HG03097 (cell line): ENCODE measurements around the gene PCDH17.

Experiments
- ATAC-seq: cut with Tn5 transposase; IDR thresholded peaks from one replicate; pipeline ENCODE4 v1.9.1; 2021; ENCODE audit not compliant: unreplicated experiment, low FRiP score

PCDH17 gene, protein sequence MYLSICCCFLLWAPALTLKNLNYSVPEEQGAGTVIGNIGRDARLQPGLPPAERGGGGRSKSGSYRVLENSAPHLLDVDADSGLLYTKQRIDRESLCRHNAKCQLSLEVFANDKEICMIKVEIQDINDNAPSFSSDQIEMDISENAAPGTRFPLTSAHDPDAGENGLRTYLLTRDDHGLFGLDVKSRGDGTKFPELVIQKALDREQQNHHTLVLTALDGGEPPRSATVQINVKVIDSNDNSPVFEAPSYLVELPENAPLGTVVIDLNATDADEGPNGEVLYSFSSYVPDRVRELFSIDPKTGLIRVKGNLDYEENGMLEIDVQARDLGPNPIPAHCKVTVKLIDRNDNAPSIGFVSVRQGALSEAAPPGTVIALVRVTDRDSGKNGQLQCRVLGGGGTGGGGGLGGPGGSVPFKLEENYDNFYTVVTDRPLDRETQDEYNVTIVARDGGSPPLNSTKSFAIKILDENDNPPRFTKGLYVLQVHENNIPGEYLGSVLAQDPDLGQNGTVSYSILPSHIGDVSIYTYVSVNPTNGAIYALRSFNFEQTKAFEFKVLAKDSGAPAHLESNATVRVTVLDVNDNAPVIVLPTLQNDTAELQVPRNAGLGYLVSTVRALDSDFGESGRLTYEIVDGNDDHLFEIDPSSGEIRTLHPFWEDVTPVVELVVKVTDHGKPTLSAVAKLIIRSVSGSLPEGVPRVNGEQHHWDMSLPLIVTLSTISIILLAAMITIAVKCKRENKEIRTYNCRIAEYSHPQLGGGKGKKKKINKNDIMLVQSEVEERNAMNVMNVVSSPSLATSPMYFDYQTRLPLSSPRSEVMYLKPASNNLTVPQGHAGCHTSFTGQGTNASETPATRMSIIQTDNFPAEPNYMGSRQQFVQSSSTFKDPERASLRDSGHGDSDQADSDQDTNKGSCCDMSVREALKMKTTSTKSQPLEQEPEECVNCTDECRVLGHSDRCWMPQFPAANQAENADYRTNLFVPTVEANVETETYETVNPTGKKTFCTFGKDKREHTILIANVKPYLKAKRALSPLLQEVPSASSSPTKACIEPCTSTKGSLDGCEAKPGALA (N-terminal part only)

DNA sequence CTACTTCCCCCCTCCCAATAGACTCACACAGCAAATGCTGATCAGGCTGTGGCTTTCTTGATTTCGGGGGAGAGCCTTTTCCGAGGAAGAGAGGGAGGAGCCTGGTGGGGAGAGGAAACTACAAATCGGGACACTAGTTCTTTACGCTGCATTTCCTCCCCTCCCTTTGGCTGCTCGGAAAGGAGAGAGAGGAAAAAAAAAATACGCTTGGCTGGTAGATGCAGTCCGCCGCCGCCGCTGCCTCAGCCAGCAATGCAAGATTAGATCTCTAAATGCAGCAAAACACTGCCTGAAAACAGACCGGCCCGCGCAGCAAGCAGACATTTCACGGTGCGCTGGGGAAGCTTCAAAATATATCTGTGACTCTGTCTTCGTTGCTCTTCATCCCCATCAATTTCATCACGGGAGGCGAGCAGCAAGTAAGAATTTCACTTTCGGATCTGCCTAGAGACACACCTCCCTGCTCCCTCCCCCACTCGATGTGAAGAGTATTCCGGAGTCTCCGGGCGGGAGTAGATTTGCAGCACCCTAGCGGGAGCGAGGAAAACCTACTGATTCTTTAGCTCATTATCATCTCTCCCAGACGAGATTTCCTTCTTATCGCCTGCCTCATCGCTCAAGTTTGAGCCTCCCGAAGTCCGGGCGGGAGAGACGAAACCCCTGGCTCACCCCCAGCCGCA is at the start of gene PCDH17:
TSS of gene PCDH17 (plus strand) at position 149 of the 680 bp plus-strand sequence. CDS start 803 bp downstream, outside the sequence.
- no peak for ATAC-seq

DNA sequence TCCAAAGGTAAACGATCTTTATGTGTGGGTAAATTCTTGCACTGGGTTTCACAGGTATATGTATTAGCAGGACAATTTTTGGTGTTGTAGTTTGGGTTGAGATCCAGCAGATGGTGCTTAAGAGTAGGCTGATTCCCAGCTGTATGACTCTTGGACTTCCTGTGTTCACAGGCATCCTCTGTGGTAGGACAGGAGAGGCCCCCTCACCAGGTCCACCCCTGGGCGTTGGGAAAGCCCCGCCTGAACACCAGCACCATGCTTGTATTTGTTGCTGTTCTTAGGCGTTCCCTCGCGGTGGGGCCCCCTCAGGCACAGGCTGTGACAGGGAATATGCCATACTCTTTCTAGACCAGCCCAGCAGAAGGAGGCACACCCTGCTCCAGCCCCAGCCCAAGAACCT is 49.5 kb upstream of the PCDH17 start:
- no peak for ATAC-seq

DNA sequence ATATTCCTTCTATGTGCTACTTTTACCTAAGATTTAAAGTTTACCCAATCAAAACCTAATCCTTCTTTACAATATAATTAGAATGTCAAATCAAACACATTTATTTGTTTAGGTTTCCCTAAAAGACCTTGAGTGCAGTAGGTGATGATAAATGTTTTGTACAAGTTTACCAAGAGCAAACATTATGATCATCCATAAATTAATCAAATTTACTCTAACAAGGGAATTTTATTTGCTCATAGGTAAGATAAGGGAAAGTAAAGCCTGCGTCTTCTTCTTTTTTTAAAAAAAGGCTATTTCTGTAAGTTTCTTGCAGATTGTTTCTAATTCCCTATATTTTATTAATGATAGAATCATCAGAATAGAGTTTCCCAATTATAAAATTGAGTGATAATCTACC is 48.0 kb upstream of the PCDH17 start:
- ATAC-seq = no peak

DNA sequence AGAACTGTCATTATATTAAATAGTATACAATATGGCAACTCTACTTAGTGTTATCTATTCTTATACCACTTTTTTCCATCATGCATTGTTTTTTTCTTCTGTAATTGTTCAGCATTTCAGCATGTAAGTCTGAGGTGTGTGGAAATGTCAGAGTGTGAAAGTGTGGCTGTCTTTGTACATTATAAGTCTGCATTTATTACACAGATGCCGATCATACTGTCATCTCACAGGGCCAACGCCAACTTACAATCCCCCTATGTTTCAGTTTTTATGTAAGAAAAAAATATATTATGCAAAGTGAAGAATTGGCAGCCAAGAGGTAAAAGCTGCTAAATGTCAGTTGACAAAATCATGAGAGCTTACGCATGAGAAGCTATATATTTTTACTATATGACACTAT is 42.9 kb upstream of the PCDH17 start:
- ATAC-seq = no peak

DNA sequence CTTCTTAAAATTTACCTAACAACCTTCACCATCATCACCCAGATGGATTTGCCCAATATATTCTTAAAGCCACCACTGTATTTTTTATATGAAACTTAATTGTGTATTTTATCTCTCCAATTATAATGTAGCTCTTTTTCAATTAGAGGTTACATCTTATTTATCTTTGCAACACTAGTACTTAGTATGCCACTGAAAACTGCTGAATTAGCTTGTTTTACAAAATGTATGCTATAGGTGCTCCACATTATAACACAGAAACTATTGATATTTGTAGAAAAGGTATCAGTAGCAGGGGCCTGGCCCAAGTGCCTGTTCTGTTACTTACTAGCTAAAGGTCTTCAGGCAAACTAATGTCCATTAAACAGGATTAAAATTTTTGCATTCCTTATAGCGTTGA is 35.8 kb upstream of the PCDH17 start:
- no peak for ATAC-seq

DNA sequence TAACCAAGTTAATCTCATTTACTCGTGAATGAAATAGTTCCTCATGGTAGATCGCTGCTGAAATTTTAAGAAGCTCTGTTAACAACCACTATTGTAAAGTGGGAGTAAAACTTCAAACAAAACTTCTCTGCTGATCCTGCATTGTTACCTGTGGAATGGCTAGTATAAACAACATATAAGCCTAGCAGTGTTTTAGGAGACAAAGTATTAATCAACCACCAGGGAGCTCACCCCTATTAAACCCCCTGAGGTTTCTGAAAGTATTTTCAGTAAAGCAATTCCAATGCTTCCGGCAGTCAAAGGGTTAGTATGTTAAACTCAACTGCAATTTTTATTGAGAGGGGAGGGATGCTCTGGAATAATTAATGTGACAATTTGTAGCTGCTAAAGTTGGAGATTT is 30.0 kb upstream of the PCDH17 start:
- no peak for ATAC-seq

DNA sequence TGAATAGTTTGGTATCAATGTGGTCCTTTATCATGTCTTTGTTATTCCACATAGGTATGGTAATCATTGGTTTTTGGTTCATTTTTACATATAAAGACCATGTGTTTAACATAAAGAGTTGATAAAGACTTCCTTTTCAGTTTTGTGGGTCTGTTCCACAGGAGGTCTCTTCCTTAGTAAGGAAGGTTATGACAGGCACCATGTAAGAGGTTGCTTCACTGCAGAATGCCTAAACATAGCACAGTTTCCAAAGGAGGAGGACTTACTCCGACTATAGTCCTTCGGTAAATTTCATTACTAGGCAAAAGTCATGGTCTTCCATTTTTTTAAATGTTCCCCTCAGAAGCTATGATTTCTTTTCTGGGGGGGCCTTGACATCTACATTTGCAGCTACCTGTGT is 27.1 kb upstream of the PCDH17 start:
- ATAC-seq = no peak

DNA sequence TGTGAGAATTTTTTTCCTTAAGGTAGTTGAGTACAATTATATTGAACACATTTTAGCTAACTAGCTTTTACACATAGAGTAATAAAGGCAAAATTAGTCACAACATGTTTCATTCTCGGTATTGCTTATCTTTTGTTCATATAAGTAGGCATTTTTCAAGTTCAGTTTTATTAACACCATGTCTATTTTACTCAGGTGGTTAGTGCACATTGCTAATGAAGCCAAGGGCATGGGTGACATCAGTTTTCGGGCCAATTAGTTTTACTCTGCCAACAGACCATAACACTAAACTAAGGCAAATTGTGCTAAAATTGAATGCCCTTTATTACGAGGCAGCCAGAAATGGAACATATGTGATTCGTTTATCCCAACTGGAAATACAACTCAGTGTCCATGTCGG is 19.6 kb upstream of the PCDH17 start:
- ATAC-seq = no peak

DNA sequence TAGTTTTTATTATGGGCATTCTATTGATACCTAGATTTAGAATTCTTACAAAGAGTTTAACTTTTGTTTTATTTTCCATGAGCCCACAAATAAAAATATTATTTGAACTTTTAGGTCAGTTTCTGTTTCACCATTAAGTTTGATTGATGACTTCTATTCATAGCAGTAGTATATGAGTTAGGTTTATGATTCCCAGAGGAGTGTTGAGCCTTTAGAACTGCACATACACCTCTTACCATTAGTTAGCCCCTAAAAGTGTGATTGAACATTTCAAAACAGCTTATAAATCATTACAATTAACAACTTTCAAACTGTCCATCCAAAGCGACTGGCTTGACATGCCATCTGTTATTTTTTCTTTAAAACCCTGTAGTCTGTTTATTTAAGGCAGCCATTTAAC is 19.0 kb upstream of the PCDH17 start:
- ATAC-seq = no peak

DNA sequence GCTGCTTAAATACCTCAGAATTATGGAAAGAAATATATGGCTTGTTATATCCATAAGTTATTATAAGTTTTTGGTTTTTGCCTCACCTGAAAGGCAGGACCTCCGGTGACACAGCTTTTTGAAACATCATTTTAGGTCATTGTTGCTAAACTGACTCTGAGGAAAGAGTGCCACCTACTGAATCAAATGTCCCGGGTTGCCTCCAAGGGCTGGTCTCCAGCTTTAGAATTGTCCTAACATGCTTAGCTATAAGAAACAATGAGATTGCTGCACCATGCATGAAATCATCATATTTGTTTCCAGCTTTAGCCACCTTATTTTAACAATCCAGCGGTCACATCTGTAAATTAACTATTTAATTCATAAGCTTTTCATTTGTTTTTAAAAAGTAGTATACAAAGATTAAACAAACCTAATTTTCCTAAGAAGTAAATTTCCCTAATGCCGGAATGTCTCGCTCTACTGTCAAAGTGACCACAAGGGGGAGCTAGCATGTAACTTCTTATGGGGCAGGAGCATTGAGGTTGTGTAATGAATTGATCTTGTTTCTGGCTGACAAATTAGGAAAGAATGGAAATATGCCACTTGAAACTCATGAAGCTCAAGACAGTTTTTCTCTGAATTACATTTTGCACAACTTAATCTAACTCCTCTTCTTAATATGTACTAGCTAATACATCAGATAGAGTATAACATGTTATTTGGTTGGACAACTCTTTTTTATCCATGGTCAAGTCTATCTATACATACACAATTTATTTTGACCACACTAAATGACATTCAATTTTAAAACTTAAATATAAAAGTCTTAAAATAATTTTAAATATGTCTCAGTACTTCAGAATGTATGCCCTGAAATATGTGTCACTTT is 6.7 kb upstream of the PCDH17 start:
- no peak for ATAC-seq

DNA sequence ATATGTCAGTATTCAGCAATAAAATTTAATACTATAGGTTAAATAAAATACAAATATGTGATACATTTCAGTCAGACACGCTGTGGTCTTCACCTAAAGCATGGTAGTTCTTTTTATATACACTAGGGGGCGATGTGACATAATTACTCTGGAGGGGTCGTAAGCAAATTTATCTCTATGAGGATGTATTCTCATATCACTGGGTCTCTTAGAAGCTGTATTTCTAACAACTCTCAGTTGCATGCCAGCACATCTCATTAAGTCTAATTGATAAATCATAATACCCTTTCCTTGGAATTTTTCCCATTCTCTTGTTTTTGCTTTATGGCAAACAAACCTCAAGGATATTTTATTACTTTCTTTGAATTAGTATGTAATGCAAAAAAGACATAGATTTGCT is 3.9 kb upstream of the PCDH17 start:
- ATAC-seq = no peak

DNA sequence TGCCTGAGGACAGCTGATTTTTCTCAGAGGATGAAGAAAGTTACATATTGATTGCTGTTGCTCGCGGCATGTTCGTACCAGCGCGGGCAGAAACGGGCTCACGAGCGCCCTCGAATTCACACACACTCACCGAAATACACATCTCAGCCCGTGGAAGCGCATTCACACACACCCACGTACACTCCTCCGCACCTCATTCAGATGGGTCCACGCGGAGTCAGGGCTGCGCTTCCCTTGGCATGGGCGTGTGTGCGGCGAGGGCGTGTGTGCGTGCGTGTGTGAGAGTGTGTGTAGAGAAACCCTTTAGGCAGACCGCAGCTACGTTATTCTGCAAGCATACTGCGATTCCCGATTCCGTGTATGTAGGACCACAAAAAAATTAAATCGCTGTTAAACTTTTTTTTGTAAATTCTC is 2.1 kb upstream of the PCDH17 start:
- no peak for ATAC-seq

DNA sequence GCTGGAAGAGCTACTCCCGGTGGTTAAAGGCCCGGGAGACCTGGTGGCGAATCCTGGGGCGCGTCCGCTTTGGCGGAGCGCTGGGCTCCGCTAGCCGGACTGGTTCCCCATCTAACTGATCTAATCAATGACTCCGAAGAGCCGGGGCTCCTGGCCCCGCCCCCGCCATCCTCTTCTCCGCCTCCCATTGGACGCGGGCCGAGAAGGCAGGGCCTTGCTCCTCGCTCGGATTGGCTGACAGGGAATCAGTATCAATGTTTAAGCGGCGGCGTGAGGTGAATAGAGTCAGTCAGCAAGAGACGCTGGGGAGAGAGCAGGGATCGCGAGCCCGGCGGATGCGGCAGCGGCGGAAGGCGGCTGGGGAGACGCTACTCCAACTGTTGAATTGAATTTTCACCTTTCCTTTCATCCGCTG is 1.7 kb upstream of the PCDH17 start:
- no peak for ATAC-seq

DNA sequence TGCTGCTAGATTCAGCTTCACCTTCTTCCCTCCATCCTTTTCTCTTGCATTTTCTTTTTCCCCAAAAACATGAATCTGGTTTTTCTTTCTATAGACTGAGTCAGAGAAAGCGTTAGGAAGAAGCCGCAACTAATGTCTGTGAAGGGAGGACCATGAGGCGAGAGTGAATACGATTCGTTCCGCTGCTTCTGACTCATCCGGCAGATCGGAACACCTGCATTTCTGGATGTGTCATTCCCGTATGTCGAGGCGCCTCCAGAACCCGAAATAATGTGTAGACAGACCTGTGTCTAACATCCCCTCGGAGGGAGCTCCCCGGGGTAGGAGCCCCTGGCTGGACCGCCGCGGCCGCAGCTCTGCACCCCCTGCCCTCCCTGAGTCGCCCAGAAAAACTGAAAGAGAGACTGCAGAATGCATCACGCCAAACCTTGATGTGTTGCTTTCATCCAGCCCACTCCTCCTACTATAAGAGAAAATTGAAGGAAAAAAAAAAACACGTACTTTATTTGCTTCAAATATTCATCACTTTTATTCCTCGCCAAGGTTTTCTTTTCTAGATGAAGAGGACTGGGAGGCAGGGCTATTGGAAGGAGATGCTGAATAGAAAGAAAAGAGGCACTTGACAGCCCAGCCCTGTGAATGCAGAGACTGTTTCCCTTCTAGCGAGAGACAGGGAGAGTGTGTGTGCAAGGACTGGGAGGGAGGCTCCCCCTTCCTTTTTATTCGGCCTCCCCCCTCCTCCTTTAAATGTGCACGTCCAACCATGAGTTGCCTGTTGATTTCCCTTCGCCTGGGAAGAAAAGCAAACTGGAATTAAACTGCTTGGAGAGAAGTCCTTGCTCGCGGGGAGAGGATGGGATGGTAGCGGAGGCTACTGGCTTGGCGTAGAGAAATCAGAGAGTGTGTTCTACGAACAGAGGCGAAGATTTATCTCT is 616 bp upstream of the PCDH17 start:
- ATAC-seq = no peak

DNA sequence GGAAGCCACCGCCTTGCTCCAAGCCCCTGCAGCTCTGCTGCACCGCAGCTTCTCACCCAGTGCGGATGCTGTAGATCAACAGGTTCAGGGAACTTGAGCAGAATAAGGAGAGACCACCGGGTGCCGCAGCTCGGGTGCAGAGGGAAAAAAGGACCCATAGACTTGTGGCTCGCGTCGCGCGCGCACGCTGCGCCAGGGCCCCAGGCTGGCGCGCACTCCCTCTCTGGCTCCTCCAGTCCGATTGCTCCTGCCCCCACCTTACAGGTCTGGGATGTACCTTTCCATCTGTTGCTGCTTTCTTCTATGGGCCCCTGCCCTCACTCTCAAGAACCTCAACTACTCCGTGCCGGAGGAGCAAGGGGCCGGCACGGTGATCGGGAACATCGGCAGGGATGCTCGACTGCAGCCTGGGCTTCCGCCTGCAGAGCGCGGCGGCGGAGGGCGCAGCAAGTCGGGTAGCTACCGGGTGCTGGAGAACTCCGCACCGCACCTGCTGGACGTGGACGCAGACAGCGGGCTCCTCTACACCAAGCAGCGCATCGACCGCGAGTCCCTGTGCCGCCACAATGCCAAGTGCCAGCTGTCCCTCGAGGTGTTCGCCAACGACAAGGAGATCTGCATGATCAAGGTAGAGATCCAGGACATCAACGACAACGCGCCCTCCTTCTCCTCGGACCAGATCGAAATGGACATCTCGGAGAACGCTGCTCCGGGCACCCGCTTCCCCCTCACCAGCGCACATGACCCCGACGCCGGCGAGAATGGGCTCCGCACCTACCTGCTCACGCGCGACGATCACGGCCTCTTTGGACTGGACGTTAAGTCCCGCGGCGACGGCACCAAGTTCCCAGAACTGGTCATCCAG is 964 bp downstream of the PCDH17 start:
- no peak for ATAC-seq

DNA sequence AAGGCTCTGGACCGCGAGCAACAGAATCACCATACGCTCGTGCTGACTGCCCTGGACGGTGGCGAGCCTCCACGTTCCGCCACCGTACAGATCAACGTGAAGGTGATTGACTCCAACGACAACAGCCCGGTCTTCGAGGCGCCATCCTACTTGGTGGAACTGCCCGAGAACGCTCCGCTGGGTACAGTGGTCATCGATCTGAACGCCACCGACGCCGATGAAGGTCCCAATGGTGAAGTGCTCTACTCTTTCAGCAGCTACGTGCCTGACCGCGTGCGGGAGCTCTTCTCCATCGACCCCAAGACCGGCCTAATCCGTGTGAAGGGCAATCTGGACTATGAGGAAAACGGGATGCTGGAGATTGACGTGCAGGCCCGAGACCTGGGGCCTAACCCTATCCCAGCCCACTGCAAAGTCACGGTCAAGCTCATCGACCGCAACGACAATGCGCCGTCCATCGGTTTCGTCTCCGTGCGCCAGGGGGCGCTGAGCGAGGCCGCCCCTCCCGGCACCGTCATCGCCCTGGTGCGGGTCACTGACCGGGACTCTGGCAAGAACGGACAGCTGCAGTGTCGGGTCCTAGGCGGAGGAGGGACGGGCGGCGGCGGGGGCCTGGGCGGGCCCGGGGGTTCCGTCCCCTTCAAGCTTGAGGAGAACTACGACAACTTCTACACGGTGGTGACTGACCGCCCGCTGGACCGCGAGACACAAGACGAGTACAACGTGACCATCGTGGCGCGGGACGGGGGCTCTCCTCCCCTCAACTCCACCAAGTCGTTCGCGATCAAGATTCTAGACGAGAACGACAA is 1.8 kb downstream of the PCDH17 start:
- ATAC-seq = no peak
